Uterus (tissue), 2 donors: ENCODE data around the gene ANKRD12.

ENCODE experiments used
- POLR2A ChIP-seq, 2 donors: fragments of 450-650 bp; IDR thresholded peaks; one replicate each; pipeline ENCODE4 v1.6.1; 2016; ENCODE audit warnings: antibody characterized with exemption in 2 of 2, mild to moderate bottlenecking in 1 of 2, moderate library complexity in 1 of 2
- TF ChIP-seq, protein P1 (sequence below), 4 experiments: fragments of 200-600 bp in 2 of 4; fragments of 450-650 bp in 2 of 4; sonication (generic) in 2 of 4; IDR thresholded peaks; one replicate each; pipeline ENCODE4 v1.5.1; 2016 to 2019; ENCODE audit warnings: antibody characterized with exemption in 4 of 4, mild to moderate bottlenecking in 2 of 4, moderate library complexity in 1 of 4

DNA sequence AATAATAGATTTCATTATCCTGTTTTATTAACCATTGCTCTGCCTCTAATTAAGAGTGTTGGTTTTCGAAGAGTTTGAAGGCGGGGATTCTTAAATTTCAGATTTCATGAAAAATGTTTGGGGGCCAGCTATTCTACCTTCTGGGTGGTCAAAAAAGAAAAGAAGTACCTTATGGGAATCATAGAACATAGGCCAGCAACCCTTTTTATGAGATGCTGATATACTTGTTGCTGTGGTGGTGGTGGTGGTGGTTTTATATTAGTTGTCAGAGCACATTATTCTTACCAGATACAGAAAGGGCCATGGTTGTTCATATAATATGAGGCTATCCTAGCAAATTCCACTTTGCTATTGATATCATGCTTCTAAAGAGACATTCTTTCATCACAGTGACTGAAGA is 4.4 kb downstream of the ANKRD12 start:
- TF ChIP-seq, protein P1, sequence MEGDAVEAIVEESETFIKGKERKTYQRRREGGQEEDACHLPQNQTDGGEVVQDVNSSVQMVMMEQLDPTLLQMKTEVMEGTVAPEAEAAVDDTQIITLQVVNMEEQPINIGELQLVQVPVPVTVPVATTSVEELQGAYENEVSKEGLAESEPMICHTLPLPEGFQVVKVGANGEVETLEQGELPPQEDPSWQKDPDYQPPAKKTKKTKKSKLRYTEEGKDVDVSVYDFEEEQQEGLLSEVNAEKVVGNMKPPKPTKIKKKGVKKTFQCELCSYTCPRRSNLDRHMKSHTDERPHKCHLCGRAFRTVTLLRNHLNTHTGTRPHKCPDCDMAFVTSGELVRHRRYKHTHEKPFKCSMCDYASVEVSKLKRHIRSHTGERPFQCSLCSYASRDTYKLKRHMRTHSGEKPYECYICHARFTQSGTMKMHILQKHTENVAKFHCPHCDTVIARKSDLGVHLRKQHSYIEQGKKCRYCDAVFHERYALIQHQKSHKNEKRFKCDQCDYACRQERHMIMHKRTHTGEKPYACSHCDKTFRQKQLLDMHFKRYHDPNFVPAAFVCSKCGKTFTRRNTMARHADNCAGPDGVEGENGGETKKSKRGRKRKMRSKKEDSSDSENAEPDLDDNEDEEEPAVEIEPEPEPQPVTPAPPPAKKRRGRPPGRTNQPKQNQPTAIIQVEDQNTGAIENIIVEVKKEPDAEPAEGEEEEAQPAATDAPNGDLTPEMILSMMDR (IDR thresholded peaks at IDR 0.05) = no peak
- TF ChIP-seq POLR2A (IDR thresholded peaks at IDR 0.05) = no peak
